NCI-H2171 treated with DMSO at 0.1 percent for 48 hours (cell line): ENCODE results near the gene STK11IP.
"Not testable (repeated sequence)": the region's sequence is repeated elsewhere in the genome, so short reads cannot be mapped to it uniquely, and the experiment has no call there.

Experiments
- DNase-seq: peaks from one replicate; lab custom pipeline; 2025; lab: John Stamatoyannopoulos, UW

STK11IP gene

GRCh38 chr2:219650426-219651248 is 53.0 kb downstream of the STK11IP start:
- DNase-seq, result no peak

- not testable (repeated sequence) for DNase-seq
Observed at GRCh38 chr2:219651656-219652055, 54.0 kb downstream of the STK11IP start.

DNA sequence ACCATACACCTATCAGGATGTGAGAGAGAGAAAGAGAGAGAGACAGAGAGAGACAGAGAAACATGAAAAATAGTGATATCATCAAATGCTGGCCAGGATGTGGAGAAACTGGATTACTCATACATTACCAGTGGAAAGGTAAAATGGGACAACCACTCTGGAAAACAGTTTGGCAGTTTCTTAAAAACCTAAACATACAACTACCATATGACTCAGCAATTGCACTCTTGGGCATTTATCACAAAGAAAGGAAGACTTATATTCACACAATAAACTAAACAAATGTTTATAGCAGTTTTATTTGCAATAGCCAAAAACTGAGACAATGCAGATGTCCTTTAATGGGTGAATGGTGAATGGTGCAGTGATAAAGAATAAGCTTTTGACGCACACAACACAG is 58.9 kb downstream of the STK11IP start:
- DNase-seq, result no peak

DNA sequence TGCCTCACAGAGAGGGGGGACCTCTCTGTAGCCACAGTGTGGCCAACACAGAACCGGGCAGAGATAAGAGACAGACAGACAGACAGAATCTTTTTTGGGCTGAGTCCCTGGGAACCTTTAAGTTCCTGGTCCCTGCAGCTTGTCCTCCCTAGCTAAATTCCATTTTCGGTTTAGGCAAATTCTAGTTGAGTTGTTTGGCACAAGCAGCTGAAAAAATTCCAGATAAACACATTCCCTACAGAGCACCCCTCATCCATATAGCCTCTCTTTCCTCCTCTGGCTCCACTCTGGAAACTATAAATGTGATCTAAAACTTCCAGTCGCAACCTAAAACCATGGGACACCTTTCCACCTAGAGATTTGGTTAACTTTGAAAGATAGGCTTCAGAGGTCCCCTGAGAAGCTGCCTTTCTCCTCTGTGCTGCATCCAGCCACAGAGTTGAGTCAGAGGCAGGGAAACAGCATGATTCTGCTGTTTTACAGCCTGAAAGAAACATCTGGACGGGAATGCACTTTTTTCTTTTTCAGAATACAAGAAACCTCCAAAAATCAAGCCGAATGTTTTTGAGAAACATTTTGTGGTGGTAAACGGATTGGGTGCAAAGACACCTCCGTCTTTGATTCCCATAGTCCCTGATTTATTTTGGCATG is 60.7 kb downstream of the STK11IP start:
- no peak for DNase-seq

DNA sequence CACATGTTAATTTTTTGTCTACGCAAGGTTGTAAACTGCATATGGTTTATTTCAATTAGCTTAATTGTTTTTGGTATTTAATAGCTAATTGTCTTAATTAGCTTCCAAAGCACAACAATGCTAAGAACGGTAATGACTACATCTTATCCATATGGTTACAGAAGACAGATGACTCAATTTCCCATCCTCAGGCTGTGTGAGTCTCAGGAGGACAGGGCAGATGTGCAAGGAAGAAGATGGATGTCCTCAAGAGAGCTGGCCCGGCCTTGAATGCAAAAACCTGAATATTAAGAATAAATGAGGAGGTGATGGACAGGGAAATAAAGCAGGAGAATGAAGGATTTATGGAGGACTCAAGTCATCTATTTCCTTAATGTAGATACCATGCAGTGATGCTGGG is 61.2 kb downstream of the STK11IP start:
- no peak for DNase-seq

DNA sequence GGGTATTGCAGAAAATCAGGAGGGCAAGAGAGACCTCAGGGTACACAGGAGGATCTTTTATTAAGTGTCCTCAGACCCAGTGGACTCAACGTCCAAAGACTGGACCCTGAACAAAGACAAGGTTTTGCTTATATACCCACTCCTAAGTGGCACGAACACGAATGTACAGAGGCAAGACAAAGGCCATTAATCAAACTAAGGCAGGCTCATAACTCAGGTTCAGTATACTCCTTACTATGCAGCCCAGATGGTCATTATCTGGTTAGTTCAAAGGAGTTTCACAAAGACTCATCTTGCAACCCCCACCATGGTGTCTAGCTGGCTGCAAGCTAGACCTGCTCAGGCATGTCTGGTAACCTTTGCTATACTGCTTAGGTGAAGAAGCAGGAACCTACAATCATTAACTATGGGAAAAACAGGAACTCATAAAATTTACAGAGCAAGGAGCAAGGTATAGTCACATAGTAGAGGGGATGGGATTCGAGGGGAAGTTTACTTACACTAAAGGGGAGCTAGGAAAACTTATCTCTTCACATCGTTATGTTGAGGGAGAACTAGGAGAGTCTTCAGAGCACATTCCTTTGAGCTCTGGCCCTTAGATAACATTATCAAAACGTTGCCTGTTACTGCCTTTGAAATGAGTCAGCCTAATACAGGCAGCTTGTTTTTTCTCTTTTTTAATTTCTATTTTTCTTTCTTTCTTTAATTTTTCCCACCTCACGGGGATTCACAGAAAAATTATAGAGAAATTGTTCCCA is 63.7 kb downstream of the STK11IP start:
- DNase-seq, result no peak

DNA sequence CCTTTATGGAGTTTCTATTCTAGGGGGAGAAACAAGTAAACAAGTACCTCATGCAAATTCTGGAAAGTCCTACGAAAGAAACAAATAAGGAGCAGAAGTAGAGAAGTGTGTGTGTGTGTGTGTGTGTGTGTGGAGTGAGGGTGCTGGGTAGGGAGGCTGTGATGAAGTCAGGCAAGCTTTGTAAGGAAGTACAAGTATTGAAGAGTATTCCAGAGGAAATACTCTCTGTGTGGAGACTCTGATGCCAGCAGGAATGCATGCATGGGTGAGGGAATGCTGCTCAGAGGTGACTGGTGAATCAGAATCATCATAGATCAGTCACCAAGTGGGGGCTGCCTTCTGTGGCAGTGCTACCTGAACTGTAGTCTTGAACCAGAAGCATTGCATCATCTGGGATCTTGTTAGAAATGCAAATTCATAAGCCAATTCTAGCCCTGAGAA is 64.3 kb downstream of the STK11IP start:
- DNase-seq, result no peak

- no peak for DNase-seq
Observed at GRCh38 chr2:219662566-219662965, 64.9 kb downstream of the STK11IP start.

DNA sequence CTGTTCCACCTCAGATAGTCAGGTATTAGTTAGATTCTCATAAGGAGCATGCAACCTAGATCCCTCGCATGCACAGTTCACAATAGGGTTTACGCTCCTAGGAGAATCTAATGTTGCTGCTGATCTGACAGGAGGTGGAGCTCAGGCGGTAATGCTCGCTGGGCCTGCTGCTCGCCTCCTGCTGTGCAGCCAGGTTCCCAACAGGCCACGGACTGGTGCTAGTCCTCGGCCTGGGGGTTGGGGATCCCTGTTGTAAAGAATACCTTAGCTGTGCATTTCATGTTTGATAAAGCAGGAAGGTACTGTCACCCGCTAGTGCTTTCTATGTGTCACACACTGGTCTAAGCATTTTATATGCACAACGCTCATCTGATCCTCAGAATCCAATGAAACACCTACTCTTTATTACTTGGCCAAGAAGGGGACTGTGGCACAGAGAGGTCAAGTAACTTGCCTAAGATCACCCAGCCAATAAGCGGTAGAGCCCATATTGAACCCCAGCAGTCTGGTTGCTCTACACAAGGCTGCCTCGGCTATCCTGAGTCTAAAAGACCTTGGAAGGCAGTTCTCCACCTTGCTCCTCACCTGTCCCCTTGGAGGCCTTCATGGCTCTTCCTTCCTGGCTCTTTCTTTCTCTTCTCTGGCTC is 65.6 kb downstream of the STK11IP start:
- DNase-seq, result no peak

DNA sequence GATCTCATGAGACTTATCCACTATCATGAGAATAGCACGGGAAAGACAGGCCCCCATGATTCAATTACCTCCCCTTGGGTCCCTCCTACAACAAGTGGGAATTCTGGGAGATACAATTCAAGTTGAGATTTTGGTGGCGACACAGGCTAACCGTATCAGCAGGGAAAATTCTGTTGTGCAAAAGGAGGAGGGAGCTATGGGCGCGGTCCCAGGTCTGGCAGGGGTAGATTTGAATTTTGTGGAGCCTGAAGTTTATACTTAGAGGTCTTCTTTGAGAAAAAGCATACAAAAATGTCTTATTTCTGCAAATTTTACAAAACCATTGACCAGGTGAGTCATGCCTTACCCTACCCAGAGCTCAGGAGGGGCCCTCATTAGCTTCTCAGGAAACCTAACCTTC is 66.4 kb downstream of the STK11IP start:
- no peak for DNase-seq

- peak; percentile 74 for DNase-seq
Observed at GRCh38 chr2:219664944-219665343, 67.3 kb downstream of the STK11IP start.

DNA sequence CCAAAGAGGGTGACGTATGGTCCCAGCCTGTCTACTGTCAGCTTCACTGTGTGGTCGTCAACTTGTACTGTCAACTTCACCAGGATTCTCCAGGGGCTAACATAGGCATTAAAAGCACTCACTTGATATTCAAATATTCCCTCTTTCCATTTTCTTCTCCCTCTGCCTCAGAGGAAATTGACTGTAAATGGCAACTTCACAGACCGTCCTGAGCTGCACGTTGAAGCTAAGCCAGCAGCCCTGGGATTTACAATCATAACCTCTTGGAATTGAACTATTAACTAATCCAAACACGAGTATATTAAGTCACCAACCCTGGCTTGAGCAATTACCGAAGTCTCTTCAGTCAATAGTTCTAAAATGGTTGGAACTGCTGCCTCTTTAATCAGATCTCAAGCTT is 68.3 kb downstream of the STK11IP start:
- no peak for DNase-seq
